Glomerular visceral epithelial cell (primary cell): ENCODE data around the gene DRG2.

ENCODE experiments used
- DNase-seq: peaks from one replicate; pipeline ENCODE4 v3.0.0-alpha.2; 2016; ENCODE audit errors: extremely low spot score

The DRG2 gene

GRCh38 chr17:18143044-18143936 is 55.5 kb downstream of the DRG2 start:
- DNase-seq: no peak

GRCh38 chr17:18144261-18144660 is 56.5 kb downstream of the DRG2 start:
- DNase-seq: no peak

DNA sequence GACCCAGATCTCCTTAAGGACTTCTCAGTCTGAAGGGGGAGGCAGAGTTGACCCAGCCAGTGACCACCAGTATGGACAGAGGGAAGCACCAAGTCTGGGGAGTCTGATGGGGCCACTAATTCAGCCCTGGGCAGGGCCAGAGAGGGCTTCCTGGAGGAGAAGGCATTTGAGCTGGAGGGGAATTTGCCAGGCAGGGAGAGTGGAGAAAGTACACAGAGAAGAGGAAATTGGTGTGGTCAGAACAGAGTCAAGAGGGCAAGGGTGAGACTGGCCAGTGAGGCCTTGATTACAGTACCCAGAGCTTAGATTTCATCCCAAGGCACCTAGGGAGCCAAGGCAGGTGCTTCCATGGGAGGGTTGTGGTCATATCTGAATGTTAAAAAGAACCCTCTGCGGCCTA is 57.1 kb downstream of the DRG2 start:
- no peak for DNase-seq

DNA sequence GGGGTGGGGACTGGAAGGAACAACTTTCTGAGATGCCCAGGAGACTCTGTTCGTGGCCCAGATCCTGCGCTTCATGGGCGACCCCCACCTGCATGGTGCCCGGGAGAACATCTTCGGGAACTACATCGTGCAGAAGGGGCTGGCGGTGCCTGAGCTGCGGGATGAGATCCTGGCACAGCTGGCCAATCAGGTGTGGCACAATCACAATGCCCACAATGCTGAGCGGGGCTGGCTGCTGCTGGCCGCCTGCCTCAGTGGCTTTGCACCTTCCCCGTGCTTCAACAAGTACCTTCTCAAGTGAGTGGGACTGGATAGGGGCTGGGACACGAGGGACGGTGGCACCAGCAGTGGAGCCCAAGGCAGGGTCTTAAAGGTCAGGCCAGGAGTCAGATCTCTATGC is 58.1 kb downstream of the DRG2 start:
- no peak for DNase-seq

DNA sequence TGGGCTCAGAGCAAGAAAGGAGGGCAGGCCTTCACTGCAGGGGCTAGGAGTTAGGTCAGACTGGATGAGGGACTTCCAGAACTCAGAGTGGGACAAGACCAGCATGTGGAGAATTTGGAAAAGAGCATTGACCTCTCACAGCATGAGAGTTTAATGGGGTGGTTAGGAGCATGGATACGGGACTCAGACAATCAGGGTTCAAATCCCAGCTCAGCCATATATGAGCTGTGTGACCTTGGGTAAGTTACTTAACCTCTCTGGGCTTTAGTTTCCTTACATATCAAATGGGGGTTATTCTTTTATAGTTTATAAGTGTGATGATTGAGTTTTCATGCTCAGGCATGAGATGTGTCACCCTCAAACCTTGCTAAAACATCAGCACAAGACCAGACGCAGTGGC is 58.5 kb downstream of the DRG2 start:
- no peak for DNase-seq

DNA sequence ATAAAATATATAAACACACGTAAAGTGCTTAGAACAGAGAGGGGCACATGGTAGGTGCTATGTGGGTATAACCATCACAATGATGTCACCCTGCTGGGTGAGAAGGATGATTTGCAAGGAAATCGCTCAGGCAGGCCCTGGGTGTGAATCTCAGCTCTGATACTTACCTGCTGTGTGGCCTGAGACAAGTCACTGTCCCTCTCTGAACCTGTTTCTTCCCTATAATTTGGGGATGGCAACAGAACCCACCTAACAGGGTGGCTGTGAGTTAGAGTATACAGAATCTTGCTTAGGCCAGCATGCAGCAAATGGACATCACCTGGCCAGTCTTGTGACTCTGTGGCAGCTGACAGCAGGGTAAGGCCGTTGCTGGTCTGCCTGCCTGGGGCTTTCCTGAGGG is 59.2 kb downstream of the DRG2 start:
- no peak for DNase-seq

DNA sequence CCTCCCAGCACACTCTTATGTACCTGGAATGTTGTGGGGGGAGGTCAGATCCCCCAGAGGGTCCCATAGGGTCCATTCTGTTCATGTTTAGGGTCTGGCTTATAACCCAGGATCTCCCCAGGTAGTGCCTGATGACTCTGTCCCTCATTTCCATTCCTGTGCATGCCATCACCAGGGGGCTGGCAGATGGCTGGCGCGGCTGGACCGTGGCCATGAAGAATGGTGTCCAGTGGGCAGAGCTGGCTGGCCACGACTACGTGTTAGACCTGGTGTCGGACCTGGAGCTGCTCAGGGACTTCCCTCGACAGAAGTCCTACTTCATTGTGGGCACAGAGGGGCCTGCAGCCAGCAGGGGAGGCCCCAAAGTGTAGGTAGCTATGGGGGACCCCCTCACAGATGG is 60.8 kb downstream of the DRG2 start:
- DNase-seq: no peak

- no peak for DNase-seq
These were observed 63.5 kb downstream of the DRG2 start for GRCh38 chr17:18151290-18151689.

DNA sequence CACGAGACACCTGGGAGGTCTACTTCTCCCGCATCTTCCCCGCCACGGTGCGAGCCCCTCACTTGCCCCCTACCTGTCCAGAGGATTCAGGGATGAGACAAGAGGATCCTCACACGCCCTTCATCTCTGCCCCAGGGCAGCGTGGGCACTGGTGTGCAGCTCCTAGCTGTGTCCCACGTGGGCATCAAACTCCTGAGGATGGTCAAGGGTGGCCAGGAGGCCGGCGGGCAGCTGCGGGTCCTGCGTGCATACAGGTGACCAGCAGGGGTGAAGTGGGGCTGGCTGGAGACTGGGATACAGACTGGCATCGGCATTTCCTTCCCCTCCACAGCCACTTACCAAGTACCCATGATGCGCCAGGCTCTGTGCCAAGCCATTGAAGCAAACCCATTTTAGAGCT is 67.4 kb downstream of the DRG2 start:
- no peak for DNase-seq

GRCh38 chr17:18156171-18156975 is 68.6 kb downstream of the DRG2 start:
- no peak for DNase-seq

- DNase-seq: no peak
These were observed 69.2 kb downstream of the DRG2 start for GRCh38 chr17:18156976-18157280.
